ENCODE results near the gene SCN3B. TPM values are rescaled to one million over a fixed set of nuclear protein-coding genes. Genes with fewer than 3 reads are reported as not detected.

Gene SCN3B
- total and polyA plus RNA-seq, 2 donors (not counting 1 experiment from before 2014, with no cell fraction given), result under 0.01 to 0.03 TPM

DNA sequence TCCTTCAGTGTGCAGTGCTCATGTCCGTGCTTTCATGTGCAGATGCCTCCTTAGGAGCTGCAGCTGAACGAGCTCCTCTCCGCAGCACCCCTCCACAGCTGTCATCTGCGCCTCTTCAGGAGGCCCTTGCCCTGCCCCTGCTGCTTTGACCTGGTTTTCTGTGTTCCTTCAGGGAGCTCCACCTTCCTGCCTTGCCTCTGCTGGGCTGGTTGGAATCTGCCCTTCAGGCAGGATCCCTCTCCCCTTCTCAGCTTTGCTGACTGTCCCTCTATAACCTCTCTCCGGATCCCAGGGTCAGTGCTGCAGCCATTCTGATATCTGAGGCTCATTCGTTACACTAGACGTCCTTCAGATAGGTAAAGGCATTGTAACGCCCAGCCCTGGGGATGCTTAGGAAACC lies 67.9 kb downstream of the SCN3B start:
- Histone ChIP-seq H3K9me3 (ENCODE audit: control insufficient read depth, insufficient read depth, low read depth, low read length) (no peaks in the 10 kb centered on the region), H3K9ac (ENCODE audit: insufficient read depth, low read length) (no peak overlapping the region), H3K27me3 (ENCODE audit: control insufficient read depth, insufficient read depth, low read length) (no peaks in the 10 kb centered on the region), H3K79me2 (ENCODE audit: control insufficient read depth, insufficient read depth, low read length) (no peaks in the 10 kb centered on the region), H2AFZ (ENCODE audit: low read length) (no peak overlapping the region), H3K4me3 (replicated peaks in 1 of 4; ENCODE audit: control extremely low read depth in 1 of 4, insufficient read depth in 1 of 4, low read depth in 3 of 4, low read length in 4 of 4) (no peak overlapping the region), H4K20me1 (ENCODE audit: control insufficient read depth, extremely low read depth, insufficient read depth, low read length) (no peaks in the 10 kb centered on the region), H3K27ac (ENCODE audit: insufficient read depth, low read length) (no peak overlapping the region), H3K36me3 (ENCODE audit: control insufficient read depth, insufficient read depth, low read length) (no peaks in the 10 kb centered on the region), H3K4me2 (ENCODE audit: extremely low read depth, insufficient read depth, low read length) (no peak overlapping the region), H3K4me1 (ENCODE audit: control insufficient read depth, extremely low read depth, insufficient read depth, low read length) (no peaks in the 10 kb centered on the region)
- no peak for DNase-seq (ENCODE audit: low read depth in 2 of 2)
- no peak for TF ChIP-seq EZH2 (IDR thresholded peaks at IDR 0.05; ENCODE audit: low read length, missing control alignments)
- TF ChIP-seq, protein P1, sequence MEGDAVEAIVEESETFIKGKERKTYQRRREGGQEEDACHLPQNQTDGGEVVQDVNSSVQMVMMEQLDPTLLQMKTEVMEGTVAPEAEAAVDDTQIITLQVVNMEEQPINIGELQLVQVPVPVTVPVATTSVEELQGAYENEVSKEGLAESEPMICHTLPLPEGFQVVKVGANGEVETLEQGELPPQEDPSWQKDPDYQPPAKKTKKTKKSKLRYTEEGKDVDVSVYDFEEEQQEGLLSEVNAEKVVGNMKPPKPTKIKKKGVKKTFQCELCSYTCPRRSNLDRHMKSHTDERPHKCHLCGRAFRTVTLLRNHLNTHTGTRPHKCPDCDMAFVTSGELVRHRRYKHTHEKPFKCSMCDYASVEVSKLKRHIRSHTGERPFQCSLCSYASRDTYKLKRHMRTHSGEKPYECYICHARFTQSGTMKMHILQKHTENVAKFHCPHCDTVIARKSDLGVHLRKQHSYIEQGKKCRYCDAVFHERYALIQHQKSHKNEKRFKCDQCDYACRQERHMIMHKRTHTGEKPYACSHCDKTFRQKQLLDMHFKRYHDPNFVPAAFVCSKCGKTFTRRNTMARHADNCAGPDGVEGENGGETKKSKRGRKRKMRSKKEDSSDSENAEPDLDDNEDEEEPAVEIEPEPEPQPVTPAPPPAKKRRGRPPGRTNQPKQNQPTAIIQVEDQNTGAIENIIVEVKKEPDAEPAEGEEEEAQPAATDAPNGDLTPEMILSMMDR (conservative IDR thresholded peaks at IDR 0.05 in 1 of 2, IDR thresholded peaks at IDR 0.05 in 1 of 2; ENCODE audit: low read depth in 1 of 2, low read length in 2 of 2), result no peak

DNA sequence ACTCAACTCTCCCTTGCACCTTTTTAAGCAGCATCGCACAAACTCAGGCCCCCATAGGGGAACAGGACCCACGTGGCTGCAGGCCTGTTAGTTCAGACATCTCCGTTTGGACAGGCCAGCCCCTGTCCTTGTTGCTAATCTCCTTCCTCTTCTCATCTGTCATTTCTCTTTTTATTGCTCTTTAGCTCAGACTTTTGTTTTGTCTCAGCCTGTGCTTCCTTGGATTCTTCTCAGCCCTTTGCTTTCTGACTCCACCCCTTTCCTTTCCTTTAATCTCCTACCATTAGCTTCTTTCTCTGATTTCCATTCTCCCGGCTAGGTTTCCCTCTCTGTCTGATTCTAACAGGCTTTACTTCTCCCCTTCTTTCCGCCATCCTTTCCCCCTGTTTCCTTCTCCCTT lies 68.7 kb downstream of the SCN3B start:
- TF ChIP-seq EZH2 (IDR thresholded peaks at IDR 0.05; ENCODE audit: low read length, missing control alignments), result no peak
- TF ChIP-seq, protein P1 (conservative IDR thresholded peaks at IDR 0.05 in 1 of 2, IDR thresholded peaks at IDR 0.05 in 1 of 2; ENCODE audit: low read depth in 1 of 2, low read length in 2 of 2), result no peak
- H3K4me2 ChIP-seq (ENCODE audit: extremely low read depth, insufficient read depth, low read length), result no peak overlapping the region
- H3K27me3 ChIP-seq (ENCODE audit: control insufficient read depth, insufficient read depth, low read length), result no peaks in the 10 kb centered on the region
- H3K36me3 ChIP-seq (ENCODE audit: control insufficient read depth, insufficient read depth, low read length), result no peaks in the 10 kb centered on the region
- H3K9me3 ChIP-seq (ENCODE audit: control insufficient read depth, insufficient read depth, low read depth, low read length), result no peaks in the 10 kb centered on the region
- H3K27ac ChIP-seq (ENCODE audit: insufficient read depth, low read length), result no peak overlapping the region
- no peak overlapping the region for H2AFZ ChIP-seq (ENCODE audit: low read length)
- no peaks in the 10 kb centered on the region for H3K79me2 ChIP-seq (ENCODE audit: control insufficient read depth, insufficient read depth, low read length)
- H3K4me1 ChIP-seq (ENCODE audit: control insufficient read depth, extremely low read depth, insufficient read depth, low read length), result no peaks in the 10 kb centered on the region
- H3K9ac ChIP-seq (ENCODE audit: insufficient read depth, low read length), result no peak overlapping the region
- DNase-seq (ENCODE audit: low read depth in 2 of 2), result no peak
- no peaks in the 10 kb centered on the region for H4K20me1 ChIP-seq (ENCODE audit: control insufficient read depth, extremely low read depth, insufficient read depth, low read length)
- no peak overlapping the region for H3K4me3 ChIP-seq (replicated peaks in 1 of 4; ENCODE audit: control extremely low read depth in 1 of 4, insufficient read depth in 1 of 4, low read depth in 3 of 4, low read length in 4 of 4)

DNA sequence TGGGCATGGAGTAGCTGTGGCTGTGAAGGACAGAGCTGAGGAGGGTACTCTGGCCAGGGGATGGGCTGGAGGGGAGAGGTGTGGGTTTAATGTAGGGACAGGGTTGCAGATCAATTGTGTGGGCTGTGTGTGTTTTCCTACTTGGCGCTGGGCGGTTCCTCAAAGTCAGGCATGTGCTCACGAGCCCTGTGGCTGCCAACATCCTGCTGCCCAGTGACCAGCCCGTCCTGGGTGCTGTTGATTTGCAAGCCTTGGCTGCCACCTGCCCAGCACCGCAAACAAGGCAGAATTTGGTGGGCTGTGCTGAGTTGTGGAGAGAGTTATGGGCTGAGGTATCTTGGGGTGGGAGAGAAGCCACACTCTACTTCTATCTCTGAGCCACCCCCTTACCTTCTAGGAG lies 69.2 kb downstream of the SCN3B start:
- Histone ChIP-seq H4K20me1 (ENCODE audit: control insufficient read depth, extremely low read depth, insufficient read depth, low read length) (no peaks in the 10 kb centered on the region), H3K4me3 (replicated peaks in 1 of 4; ENCODE audit: control extremely low read depth in 1 of 4, insufficient read depth in 1 of 4, low read depth in 3 of 4, low read length in 4 of 4) (no peak overlapping the region), H3K4me2 (ENCODE audit: extremely low read depth, insufficient read depth, low read length) (no peak overlapping the region), H3K9ac (ENCODE audit: insufficient read depth, low read length) (no peak overlapping the region), H3K9me3 (ENCODE audit: control insufficient read depth, insufficient read depth, low read depth, low read length) (no peaks in the 10 kb centered on the region), H3K4me1 (ENCODE audit: control insufficient read depth, extremely low read depth, insufficient read depth, low read length) (no peaks in the 10 kb centered on the region), H3K79me2 (ENCODE audit: control insufficient read depth, insufficient read depth, low read length) (no peaks in the 10 kb centered on the region), H3K27me3 (ENCODE audit: control insufficient read depth, insufficient read depth, low read length) (no peaks in the 10 kb centered on the region), H3K27ac (ENCODE audit: insufficient read depth, low read length) (no peak overlapping the region), H2AFZ (ENCODE audit: low read length) (no peak overlapping the region), H3K36me3 (ENCODE audit: control insufficient read depth, insufficient read depth, low read length) (no peaks in the 10 kb centered on the region)
- no peak for TF ChIP-seq EZH2 (IDR thresholded peaks at IDR 0.05; ENCODE audit: low read length, missing control alignments)
- no peak for DNase-seq (ENCODE audit: low read depth in 2 of 2)
